Measurements from ENCODE around the gene TNNT1. TPM values are rescaled to one million over a fixed set of nuclear protein-coding genes. Genes with fewer than 3 reads are reported as not detected.

Gene TNNT1
- polyA plus RNA-seq, 1 of the 3 experiments (the other 2 are of a cell fraction), result 39.5 TPM

DNA sequence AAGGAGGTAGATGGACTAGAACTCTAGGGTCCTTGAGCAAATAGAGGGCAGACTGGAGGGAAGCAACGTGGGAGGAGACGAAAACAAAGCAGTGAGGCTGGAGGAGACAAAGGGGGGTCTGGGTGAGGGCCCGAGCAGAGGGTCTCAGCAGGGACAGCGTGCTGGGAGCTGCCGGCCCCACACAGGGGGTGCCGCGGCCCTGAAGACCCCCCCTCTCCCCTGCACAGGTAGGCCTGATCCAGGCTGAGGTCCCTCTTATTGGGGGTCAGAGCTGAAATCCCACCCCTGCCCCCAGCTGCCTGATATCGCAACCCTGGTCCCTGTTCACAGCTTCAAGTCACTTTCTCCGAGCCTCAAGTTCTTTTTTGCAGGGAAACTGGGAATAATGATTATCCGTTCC, 64.6 kb downstream of the TNNT1 start:
- no peaks in the 10 kb centered on the region for H3K36me3 ChIP-seq (replicated peaks in 1 of 2; ENCODE audit: control insufficient read depth in 1 of 2, insufficient read depth in 2 of 2, low read length in 1 of 2)
- no peak overlapping the region for H2AFZ ChIP-seq (ENCODE audit: low read depth)
- H3K4me2 ChIP-seq, result no peak overlapping the region
- H3F3A ChIP-seq (replicated peaks; ENCODE audit: insufficient read depth), result peaks cover 19% of the 10 kb centered on the region
- ChIA-PET POLR2A (no interaction called here), CTCF (interaction anchor here (1.3 to 2.2 kb wide), 3 partner anchors 16 to 51 kb away, joined by 3 to 5 read pairs (median 5); no protein-coding TSS in a partner anchor)
- H3K79me2 ChIP-seq (ENCODE audit: insufficient read depth), result no peaks in the 10 kb centered on the region
- H3K4me3 ChIP-seq (ENCODE audit: low read depth in 2 of 2, low read length in 1 of 2), result no peak overlapping the region
- no peak for TF ChIP-seq SMC3 (IDR thresholded peaks at IDR 0.05; ENCODE audit: low read depth, low read length)
- no peak for TF ChIP-seq FOXJ3 (CRISPR knock-in tag; IDR thresholded peaks at IDR 0.05)
- TF ChIP-seq, protein P1, sequence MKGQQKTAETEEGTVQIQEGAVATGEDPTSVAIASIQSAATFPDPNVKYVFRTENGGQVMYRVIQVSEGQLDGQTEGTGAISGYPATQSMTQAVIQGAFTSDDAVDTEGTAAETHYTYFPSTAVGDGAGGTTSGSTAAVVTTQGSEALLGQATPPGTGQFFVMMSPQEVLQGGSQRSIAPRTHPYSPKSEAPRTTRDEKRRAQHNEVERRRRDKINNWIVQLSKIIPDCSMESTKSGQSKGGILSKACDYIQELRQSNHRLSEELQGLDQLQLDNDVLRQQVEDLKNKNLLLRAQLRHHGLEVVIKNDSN (IDR thresholded peaks at IDR 0.05; ENCODE audit: borderline replicate concordance, low read depth), result no peak
- TF ChIP-seq, protein P2, sequence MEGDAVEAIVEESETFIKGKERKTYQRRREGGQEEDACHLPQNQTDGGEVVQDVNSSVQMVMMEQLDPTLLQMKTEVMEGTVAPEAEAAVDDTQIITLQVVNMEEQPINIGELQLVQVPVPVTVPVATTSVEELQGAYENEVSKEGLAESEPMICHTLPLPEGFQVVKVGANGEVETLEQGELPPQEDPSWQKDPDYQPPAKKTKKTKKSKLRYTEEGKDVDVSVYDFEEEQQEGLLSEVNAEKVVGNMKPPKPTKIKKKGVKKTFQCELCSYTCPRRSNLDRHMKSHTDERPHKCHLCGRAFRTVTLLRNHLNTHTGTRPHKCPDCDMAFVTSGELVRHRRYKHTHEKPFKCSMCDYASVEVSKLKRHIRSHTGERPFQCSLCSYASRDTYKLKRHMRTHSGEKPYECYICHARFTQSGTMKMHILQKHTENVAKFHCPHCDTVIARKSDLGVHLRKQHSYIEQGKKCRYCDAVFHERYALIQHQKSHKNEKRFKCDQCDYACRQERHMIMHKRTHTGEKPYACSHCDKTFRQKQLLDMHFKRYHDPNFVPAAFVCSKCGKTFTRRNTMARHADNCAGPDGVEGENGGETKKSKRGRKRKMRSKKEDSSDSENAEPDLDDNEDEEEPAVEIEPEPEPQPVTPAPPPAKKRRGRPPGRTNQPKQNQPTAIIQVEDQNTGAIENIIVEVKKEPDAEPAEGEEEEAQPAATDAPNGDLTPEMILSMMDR (IDR thresholded peaks at IDR 0.05), result no peak
- no peak for TF ChIP-seq EZH2phosphoT487 (IDR thresholded peaks at IDR 0.05; ENCODE audit: borderline replicate concordance, low read depth)
- TF ChIP-seq YY1 (IDR thresholded peaks at IDR 0.05; ENCODE audit: low read depth), result no peak
- no peak for TF ChIP-seq MXI1 (IDR thresholded peaks at IDR 0.05; ENCODE audit: low read depth, low read length)
- TF ChIP-seq, protein P3, sequence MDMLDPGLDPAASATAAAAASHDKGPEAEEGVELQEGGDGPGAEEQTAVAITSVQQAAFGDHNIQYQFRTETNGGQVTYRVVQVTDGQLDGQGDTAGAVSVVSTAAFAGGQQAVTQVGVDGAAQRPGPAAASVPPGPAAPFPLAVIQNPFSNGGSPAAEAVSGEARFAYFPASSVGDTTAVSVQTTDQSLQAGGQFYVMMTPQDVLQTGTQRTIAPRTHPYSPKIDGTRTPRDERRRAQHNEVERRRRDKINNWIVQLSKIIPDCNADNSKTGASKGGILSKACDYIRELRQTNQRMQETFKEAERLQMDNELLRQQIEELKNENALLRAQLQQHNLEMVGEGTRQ (IDR thresholded peaks at IDR 0.05; ENCODE audit: borderline replicate concordance, low read depth, low read length), result no peak
- TF ChIP-seq RFX5 (IDR thresholded peaks at IDR 0.05; ENCODE audit: low read length), result no peak
- TF ChIP-seq, protein P4, sequence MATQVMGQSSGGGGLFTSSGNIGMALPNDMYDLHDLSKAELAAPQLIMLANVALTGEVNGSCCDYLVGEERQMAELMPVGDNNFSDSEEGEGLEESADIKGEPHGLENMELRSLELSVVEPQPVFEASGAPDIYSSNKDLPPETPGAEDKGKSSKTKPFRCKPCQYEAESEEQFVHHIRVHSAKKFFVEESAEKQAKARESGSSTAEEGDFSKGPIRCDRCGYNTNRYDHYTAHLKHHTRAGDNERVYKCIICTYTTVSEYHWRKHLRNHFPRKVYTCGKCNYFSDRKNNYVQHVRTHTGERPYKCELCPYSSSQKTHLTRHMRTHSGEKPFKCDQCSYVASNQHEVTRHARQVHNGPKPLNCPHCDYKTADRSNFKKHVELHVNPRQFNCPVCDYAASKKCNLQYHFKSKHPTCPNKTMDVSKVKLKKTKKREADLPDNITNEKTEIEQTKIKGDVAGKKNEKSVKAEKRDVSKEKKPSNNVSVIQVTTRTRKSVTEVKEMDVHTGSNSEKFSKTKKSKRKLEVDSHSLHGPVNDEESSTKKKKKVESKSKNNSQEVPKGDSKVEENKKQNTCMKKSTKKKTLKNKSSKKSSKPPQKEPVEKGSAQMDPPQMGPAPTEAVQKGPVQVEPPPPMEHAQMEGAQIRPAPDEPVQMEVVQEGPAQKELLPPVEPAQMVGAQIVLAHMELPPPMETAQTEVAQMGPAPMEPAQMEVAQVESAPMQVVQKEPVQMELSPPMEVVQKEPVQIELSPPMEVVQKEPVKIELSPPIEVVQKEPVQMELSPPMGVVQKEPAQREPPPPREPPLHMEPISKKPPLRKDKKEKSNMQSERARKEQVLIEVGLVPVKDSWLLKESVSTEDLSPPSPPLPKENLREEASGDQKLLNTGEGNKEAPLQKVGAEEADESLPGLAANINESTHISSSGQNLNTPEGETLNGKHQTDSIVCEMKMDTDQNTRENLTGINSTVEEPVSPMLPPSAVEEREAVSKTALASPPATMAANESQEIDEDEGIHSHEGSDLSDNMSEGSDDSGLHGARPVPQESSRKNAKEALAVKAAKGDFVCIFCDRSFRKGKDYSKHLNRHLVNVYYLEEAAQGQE (IDR thresholded peaks at IDR 0.05; ENCODE audit: low read depth, low read length), result no peak
- TF ChIP-seq, protein P5, sequence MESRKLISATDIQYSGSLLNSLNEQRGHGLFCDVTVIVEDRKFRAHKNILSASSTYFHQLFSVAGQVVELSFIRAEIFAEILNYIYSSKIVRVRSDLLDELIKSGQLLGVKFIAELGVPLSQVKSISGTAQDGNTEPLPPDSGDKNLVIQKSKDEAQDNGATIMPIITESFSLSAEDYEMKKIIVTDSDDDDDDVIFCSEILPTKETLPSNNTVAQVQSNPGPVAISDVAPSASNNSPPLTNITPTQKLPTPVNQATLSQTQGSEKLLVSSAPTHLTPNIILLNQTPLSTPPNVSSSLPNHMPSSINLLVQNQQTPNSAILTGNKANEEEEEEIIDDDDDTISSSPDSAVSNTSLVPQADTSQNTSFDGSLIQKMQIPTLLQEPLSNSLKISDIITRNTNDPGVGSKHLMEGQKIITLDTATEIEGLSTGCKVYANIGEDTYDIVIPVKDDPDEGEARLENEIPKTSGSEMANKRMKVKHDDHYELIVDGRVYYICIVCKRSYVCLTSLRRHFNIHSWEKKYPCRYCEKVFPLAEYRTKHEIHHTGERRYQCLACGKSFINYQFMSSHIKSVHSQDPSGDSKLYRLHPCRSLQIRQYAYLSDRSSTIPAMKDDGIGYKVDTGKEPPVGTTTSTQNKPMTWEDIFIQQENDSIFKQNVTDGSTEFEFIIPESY (IDR thresholded peaks at IDR 0.05; ENCODE audit: borderline replicate concordance, low read depth), result no peak
- no peak for TF ChIP-seq EP300 (IDR thresholded peaks at IDR 0.05; ENCODE audit: borderline replicate concordance in 1 of 2, low read depth in 1 of 2, low read length in 1 of 2)
- TF ChIP-seq ELF1 (IDR thresholded peaks at IDR 0.05), result no peak
- no peak for TF ChIP-seq FOXM1 (IDR thresholded peaks at IDR 0.05; ENCODE audit: low read depth)
- no peak for TF ChIP-seq RCOR1 (IDR thresholded peaks at IDR 0.05; ENCODE audit: low read length)
- TF ChIP-seq, protein P6, sequence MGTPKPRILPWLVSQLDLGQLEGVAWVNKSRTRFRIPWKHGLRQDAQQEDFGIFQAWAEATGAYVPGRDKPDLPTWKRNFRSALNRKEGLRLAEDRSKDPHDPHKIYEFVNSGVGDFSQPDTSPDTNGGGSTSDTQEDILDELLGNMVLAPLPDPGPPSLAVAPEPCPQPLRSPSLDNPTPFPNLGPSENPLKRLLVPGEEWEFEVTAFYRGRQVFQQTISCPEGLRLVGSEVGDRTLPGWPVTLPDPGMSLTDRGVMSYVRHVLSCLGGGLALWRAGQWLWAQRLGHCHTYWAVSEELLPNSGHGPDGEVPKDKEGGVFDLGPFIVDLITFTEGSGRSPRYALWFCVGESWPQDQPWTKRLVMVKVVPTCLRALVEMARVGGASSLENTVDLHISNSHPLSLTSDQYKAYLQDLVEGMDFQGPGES (IDR thresholded peaks at IDR 0.05; ENCODE audit: low read depth, low read length), result no peak
- TF ChIP-seq, protein P7, sequence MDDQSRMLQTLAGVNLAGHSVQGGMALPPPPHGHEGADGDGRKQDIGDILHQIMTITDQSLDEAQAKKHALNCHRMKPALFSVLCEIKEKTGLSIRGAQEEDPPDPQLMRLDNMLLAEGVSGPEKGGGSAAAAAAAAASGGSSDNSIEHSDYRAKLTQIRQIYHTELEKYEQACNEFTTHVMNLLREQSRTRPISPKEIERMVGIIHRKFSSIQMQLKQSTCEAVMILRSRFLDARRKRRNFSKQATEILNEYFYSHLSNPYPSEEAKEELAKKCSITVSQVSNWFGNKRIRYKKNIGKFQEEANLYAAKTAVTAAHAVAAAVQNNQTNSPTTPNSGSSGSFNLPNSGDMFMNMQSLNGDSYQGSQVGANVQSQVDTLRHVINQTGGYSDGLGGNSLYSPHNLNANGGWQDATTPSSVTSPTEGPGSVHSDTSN (IDR thresholded peaks at IDR 0.05), result no peak
- no peak for TF ChIP-seq JUND (IDR thresholded peaks at IDR 0.05)
- no peaks in the 10 kb centered on the region for H3K9me3 ChIP-seq
- no peak overlapping the region for H3K27ac ChIP-seq (ENCODE audit: low read depth in 2 of 2, low read length in 1 of 2)
- no peaks in the 10 kb centered on the region for H3K9me2 ChIP-seq
- no peaks in the 10 kb centered on the region for H3K27me3 ChIP-seq (ENCODE audit: insufficient read depth)
- H3K4me1 ChIP-seq (ENCODE audit: control insufficient read depth in 1 of 2, insufficient read depth in 2 of 2, low read depth in 1 of 2, low read length in 1 of 2), result peaks cover 9 to 39% of the 10 kb centered on the region in 2 experiments; a peak in 2 of 4 replicates
- 93% methylated on average over 10 of the region's 10 CpGs for WGBS (ENCODE audit: low lambda C conversion rate)
- no peak for DNase-seq
- H4K20me1 ChIP-seq (ENCODE audit: insufficient read depth), result peaks cover 17% of the 10 kb centered on the region
- H3K9ac ChIP-seq, result no peak overlapping the region
